K562 (cell line): ENCODE data around the gene PPM1D. TPM values are rescaled to one million over a fixed set of nuclear protein-coding genes. Genes with fewer than 3 reads are reported as not detected.

ENCODE experiments used
- ATAC-seq: fragments of 200-7000 bp; cut with Tn5 transposase; 3 replicates; pipeline ENCODE4 v1.9.1; 2020; ENCODE audit warnings: moderate library complexity
- BruUV-seq: library from RNA; stranded (reverse); fragments of 400-500 nt; replicated peaks from 2 replicates; lab custom pipeline; 2021; lab: Mats Ljungman, UMichigan
- CTCF ChIA-PET: fragments of 300-600 bp; formaldehyde crosslinking; extraction: SDS; loops from one replicate; lab custom pipeline; 2021; ENCODE audit warnings: low intra/inter-chr PET ratio; lab: Yijun Ruan, JAX
- POLR2A ChIA-PET: fragments of 300-600, 350-650 bp; sonication (Branson Sonifier 250); formaldehyde crosslinking; extraction: SDS; loops from one replicate; lab custom pipeline; 2021; ENCODE audit warnings: antibody characterized with exemption, inconsistent platforms; lab: Yijun Ruan, JAX
- DNase-seq, 4 experiments: peaks; one replicate each; pipeline versions ENCODE4 v3.0.0 to v3.0.0-alpha.2; 2011 to 2018; ENCODE audit warnings: low spot score in 3 of 4, mixed read lengths in 3 of 4; ENCODE audit errors: extremely low read depth in 1 of 4
- FAIRE-seq: peaks from 2 replicates; lab custom pipeline; 2011; peaks lifted over from hg19 to GRCh38; lab: Jason Lieb, UNC
- H2AFZ ChIP-seq: 2 replicates; pipeline ENCODE4 v1.6.0; 2011; ENCODE audit warnings: low read depth, low read length, control low read depth, inconsistent platforms
- H3K27ac ChIP-seq: fragments of 200-600 bp; 3 replicates; pipeline ENCODE4 v1.8.0; 2011; ENCODE audit warnings: low read depth, mild to moderate bottlenecking, control low read depth, inconsistent platforms, low read length, moderate library complexity, mixed read lengths; ENCODE audit errors: extremely low read depth
- H3K27me3 ChIP-seq, 2 experiments: fragments of 300-600 bp in 1 of 2; 2 replicates in 1 of 2; 3 replicates in 1 of 2; pipeline versions ENCODE4 v1.6.0 to v1.8.0; 2011; ENCODE audit warnings: inconsistent platforms in 2 of 2, low read length in 2 of 2, mild to moderate bottlenecking in 1 of 2, mixed read lengths in 1 of 2, moderate library complexity in 1 of 2; ENCODE audit not compliant: control insufficient read depth in 2 of 2, insufficient read depth in 2 of 2
- H3K36me3 ChIP-seq: fragments of 300-600 bp; 3 replicates; pipeline ENCODE4 v1.8.0; 2011; ENCODE audit warnings: mild to moderate bottlenecking, low read length, inconsistent platforms; ENCODE audit not compliant: control insufficient read depth, insufficient read depth
- H3K4me1 ChIP-seq, 2 experiments: fragments of 200-600 bp in 1 of 2; replicated peaks in 1 of 2; 2 replicates in 1 of 2; 3 replicates in 1 of 2; pipeline versions ENCODE4 v1.5.1 to v1.8.0; 2011; ENCODE audit warnings: inconsistent platforms in 2 of 2, low read length in 2 of 2, mild to moderate bottlenecking in 1 of 2, mixed read lengths in 1 of 2, moderate library complexity in 1 of 2; ENCODE audit not compliant: control insufficient read depth in 2 of 2, insufficient read depth in 2 of 2
- H3K4me2 ChIP-seq: 2 replicates; pipeline ENCODE4 v1.6.1; 2011; ENCODE audit warnings: low read length, control low read depth, inconsistent platforms, mixed read lengths; ENCODE audit not compliant: insufficient read depth
- H3K4me3 ChIP-seq: fragments of 200-600 bp; sonication (generic), shearing (Covaris generic); 2 replicates; pipeline ENCODE4 v1.5.1; 2016; ENCODE audit warnings: control low read depth, inconsistent platforms
- H3K79me2 ChIP-seq: fragments of 200-600 bp; 3 replicates; pipeline ENCODE4 v1.8.0; 2011; ENCODE audit warnings: low read length, inconsistent platforms; ENCODE audit not compliant: control insufficient read depth, insufficient read depth
- H3K9ac ChIP-seq, 2 experiments: 2 replicates each; pipeline versions ENCODE4 v1.6.0 to v1.6.1; 2011; ENCODE audit warnings: low read depth in 2 of 2, low read length in 2 of 2, control low read depth in 1 of 2, inconsistent platforms in 1 of 2, mild to moderate bottlenecking in 1 of 2, mixed read lengths in 1 of 2; ENCODE audit not compliant: insufficient read depth in 1 of 2
- H3K9me1 ChIP-seq: one replicate; pipeline ENCODE4 v1.6.0; 2011; ENCODE audit warnings: inconsistent platforms, mild to moderate bottlenecking, low read length, moderate library complexity; ENCODE audit not compliant: control insufficient read depth, insufficient read depth
- H3K9me3 ChIP-seq: replicated peaks from 2 replicates; pipeline ENCODE4 v1.5.1; 2011; ENCODE audit warnings: low read depth, low read length, inconsistent platforms; ENCODE audit not compliant: control insufficient read depth, insufficient read depth
- H4K20me1 ChIP-seq: replicated peaks from 2 replicates; pipeline ENCODE4 v1.6.1; 2011; ENCODE audit warnings: low read length, inconsistent platforms, mixed read lengths; ENCODE audit not compliant: control insufficient read depth, insufficient read depth
- BRD4 ChIP-seq: fragments of 200-600 bp; sonication (generic); IDR thresholded peaks from 2 replicates; pipeline ENCODE4 v1.6.1; 2017; ENCODE audit warnings: inconsistent platforms
- HEY1 ChIP-seq: fragments of 250-450 bp; sonication (Bioruptor Pico); IDR thresholded peaks from 2 replicates; pipeline ENCODE4 v1.5.0; 2020; ENCODE audit warnings: mild to moderate bottlenecking, moderate library complexity, borderline replicate concordance
- SIN3A ChIP-seq, 2 experiments: fragments of 150-350 bp in 1 of 2; IDR thresholded peaks; 2 replicates each; pipeline ENCODE4 v1.6.1; 2011 to 2016; ENCODE audit warnings: borderline replicate concordance in 2 of 2, low read depth in 2 of 2, low read length in 2 of 2, mild to moderate bottlenecking in 2 of 2, moderate library complexity in 2 of 2; ENCODE audit not compliant: control insufficient read depth in 1 of 2
- ZNF586 ChIP-seq: fragments of 450-650 bp; formaldehyde crosslinking; conservative IDR thresholded peaks from 2 replicates; pipeline ENCODE4 v1.4.0; 2020; ENCODE audit warnings: mild to moderate bottlenecking, moderate library complexity
- WGBS: fragments of 100-300 bp; shearing (Covaris generic); methylation state at CpG from one replicate; pipeline ENCODE4 v1.1.6; 2016; ENCODE audit warnings: low coverage, mixed read lengths; ENCODE audit not compliant: insufficient coverage; ENCODE audit errors: missing lambda C conversion rate; 5-methylcytosine and 5-hydroxymethylcytosine counted together
- in situ Hi-C: fragments of 300-500 bp; cut with MboI; formaldehyde crosslinking; loops from 4 replicates; pipeline ENCODE4 v1.15.0; 2018; ENCODE audit warnings: inconsistent platforms, mixed read lengths
- intact Hi-C: fragments of 100-400 bp; cut with micrococcal nuclease; formaldehyde crosslinking; loops from 2 replicates; pipeline ENCODE4 v1.14.2; 2022
- polyA plus RNA-seq, 8 experiments: library from polyadenylated mRNA; depleted of rRNA in 4 of 8; stranded (reverse) in 5 of 8; unstranded in 3 of 8; fragments of >200 nt; fragmentation: Nextera tagmentation in 2 of 8; fragmentation: Illumina TruSeq in 1 of 8; extraction: Ambion mirVana in 2 of 8; extraction: Trizol in 1 of 8; gene quantifications; 2 replicates each; pipeline versions ENCODE4 v1.2.1 to v1.2.3, GENCODE V29; 2011 to 2014; ENCODE audit warnings: inconsistent platforms in 1 of 8, missing spikeins in 1 of 8
- total RNA-seq, 7 experiments: library from RNA; depleted of rRNA in 6 of 7; stranded (reverse); fragments of >200 nt in 6 of 7; fragmentation: Illumina TruSeq in 2 of 7; extraction: Trizol in 2 of 7; gene quantifications; 2 replicates each; pipeline versions ENCODE4 v1.2.1 to v1.2.3, GENCODE V29; 2011 to 2021; ENCODE audit warnings: low replicate concordance in 1 of 7
- TF ChIP-seq, protein P1 (sequence below): fragments of 250-450 bp; sonication (Bioruptor Pico); IDR thresholded peaks from 2 replicates; pipeline ENCODE4 v1.5.0; 2022; ENCODE audit warnings: mild to moderate bottlenecking
- TF ChIP-seq, protein P2 (sequence below), 3 experiments: fragments of 200-800 bp in 1 of 3; fragments of 250-450 bp in 1 of 3; fragments of 450-650 bp in 1 of 3; sonication (Bioruptor Pico) in 1 of 3; sonication (Bioruptor generic) in 1 of 3; formaldehyde crosslinking in 1 of 3; IDR thresholded peaks; 2 replicates each; pipeline versions ENCODE4 v1.6.1 to v1.8.0; 2016 to 2022; ENCODE audit warnings: mild to moderate bottlenecking in 2 of 3, missing genetic modification characterization in 2 of 3, missing compliant biosample characterization in 1 of 3, moderate library complexity in 1 of 3

PPM1D gene
- total and polyA plus RNA-seq, 9 of the 15 experiments (the other 6 are each of a cell fraction or from before 2014, with no cell fraction given), result 2.1 to 19.0 (median 7.8) TPM

DNA sequence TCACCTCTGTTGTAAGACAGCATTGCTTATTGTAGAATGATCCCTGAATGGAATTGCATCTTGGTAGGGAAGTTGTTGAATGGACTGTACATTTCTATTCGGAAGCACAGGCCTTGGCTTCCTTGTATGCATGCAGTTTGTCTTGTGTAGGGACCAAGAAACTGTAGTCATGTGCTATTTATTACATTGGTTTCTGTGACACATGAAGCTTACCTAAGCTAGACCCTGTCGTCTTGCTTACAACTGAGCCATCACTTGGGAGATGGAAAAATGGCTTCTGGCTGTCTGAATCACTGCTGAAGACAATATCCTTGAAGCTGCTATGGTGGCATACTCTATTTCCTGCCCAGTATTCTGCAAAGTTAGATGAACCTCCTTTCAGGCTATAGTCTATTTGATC, 29.1 kb downstream of the PPM1D start:
- WGBS, result 92% methylated on average over 2 of the region's 2 CpGs
- DNase-seq, result no peak
- H2AFZ ChIP-seq, result no peak overlapping the region
- BruUV-seq, result no TSS peak
- H3K27ac ChIP-seq, result no peak overlapping the region
- H3K9ac ChIP-seq, result no peak overlapping the region
- TF ChIP-seq BRD4, result no peak
- TF ChIP-seq, protein P1, sequence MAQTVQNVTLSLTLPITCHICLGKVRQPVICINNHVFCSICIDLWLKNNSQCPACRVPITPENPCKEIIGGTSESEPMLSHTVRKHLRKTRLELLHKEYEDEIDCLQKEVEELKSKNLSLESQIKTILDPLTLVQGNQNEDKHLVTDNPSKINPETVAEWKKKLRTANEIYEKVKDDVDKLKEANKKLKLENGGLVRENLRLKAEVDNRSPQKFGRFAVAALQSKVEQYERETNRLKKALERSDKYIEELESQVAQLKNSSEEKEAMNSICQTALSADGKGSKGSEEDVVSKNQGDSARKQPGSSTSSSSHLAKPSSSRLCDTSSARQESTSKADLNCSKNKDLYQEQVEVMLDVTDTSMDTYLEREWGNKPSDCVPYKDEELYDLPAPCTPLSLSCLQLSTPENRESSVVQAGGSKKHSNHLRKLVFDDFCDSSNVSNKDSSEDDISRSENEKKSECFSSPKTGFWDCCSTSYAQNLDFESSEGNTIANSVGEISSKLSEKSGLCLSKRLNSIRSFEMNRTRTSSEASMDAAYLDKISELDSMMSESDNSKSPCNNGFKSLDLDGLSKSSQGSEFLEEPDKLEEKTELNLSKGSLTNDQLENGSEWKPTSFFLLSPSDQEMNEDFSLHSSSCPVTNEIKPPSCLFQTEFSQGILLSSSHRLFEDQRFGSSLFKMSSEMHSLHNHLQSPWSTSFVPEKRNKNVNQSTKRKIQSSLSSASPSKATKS, result no peak
- no peak for TF ChIP-seq SIN3A (IDR thresholded peaks at IDR 0.05; ENCODE audit: borderline replicate concordance in 2 of 2, control insufficient read depth in 1 of 2, low read depth in 2 of 2, low read length in 2 of 2)
- no peak for TF ChIP-seq ZNF586 (CRISPR knock-in tag)
- TF ChIP-seq, protein P2, sequence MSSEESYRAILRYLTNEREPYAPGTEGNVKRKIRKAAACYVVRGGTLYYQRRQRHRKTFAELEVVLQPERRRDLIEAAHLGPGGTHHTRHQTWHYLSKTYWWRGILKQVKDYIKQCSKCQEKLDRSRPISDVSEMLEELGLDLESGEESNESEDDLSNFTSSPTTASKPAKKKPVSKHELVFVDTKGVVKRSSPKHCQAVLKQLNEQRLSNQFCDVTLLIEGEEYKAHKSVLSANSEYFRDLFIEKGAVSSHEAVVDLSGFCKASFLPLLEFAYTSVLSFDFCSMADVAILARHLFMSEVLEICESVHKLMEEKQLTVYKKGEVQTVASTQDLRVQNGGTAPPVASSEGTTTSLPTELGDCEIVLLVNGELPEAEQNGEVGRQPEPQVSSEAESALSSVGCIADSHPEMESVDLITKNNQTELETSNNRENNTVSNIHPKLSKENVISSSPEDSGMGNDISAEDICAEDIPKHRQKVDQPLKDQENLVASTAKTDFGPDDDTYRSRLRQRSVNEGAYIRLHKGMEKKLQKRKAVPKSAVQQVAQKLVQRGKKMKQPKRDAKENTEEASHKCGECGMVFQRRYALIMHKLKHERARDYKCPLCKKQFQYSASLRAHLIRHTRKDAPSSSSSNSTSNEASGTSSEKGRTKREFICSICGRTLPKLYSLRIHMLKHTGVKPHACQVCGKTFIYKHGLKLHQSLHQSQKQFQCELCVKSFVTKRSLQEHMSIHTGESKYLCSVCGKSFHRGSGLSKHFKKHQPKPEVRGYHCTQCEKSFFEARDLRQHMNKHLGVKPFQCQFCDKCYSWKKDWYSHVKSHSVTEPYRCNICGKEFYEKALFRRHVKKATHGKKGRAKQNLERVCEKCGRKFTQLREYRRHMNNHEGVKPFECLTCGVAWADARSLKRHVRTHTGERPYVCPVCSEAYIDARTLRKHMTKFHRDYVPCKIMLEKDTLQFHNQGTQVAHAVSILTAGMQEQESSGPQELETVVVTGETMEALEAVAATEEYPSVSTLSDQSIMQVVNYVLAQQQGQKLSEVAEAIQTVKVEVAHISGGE (CRISPR knock-in tag; IDR thresholded peaks at IDR 0.05), result peak in 1 of 3 experiments; percentile 87; a peak in 2 of 6 replicates
- TF ChIP-seq HEY1, result no peak
- TF ChIP-seq, all 486 proteins: peak for 1
- FAIRE-seq, result no peak
- H3K9me3 ChIP-seq, result no peaks in the 10 kb centered on the region
- no peaks in the 10 kb centered on the region for H3K4me1 ChIP-seq
- H3K9me1 ChIP-seq, result no peaks in the 10 kb centered on the region
- ATAC-seq, result no peak
- H4K20me1 ChIP-seq, result no peaks in the 10 kb centered on the region
- intact Hi-C loops, result no loop called here
- in situ Hi-C loops, result no loop called here
- POLR2A ChIA-PET, result no interaction called here
- peaks cover 13% of the 10 kb centered on the region; the same call in 2 of the 3 replicates for H3K36me3 ChIP-seq
- H3K4me2 ChIP-seq, result no peak overlapping the region
- no peaks in the 10 kb centered on the region for H3K27me3 ChIP-seq
- H3K4me3 ChIP-seq, result no peak overlapping the region
- CTCF ChIA-PET, result interaction anchor here (0.8 kb wide), 1 partner anchor 10 kb away, joined by 3 read pairs; no protein-coding TSS in a partner anchor
- peaks cover 2% of the 10 kb centered on the region; the same call in 1 of the 3 replicates for H3K79me2 ChIP-seq
